NCI-H2227 (cell line): ENCODE data around the gene PSPH.
A peak's percentile ranks its signal among the peaks of the same experiment; 100 is the strongest.
"Not testable (repeated sequence)": the region's sequence is repeated elsewhere in the genome, so short reads cannot be mapped to it uniquely, and the experiment has no call there.

Experiments
- DNase-seq: peaks from one replicate; lab custom pipeline; 2025; ENCODE audit not compliant: unreplicated experiment; lab: John Stamatoyannopoulos, UW

The PSPH gene

GRCh38 chr7:56051339-56052191 is at the start of gene PSPH, which contains the start of gene CCT6A:
PSPH (minus strand) TSS chr7:56051444; CDS start chr7:56021212, 30,232 bp downstream.
CCT6A (plus strand) TSS chr7:56051765; CDS start chr7:56051849, 84 bp downstream.
- DNase-seq = peak; percentile 98

- DNase-seq = no peak
Measured at GRCh38 chr7:56099653-56100052, 48.4 kb upstream of the PSPH start.

DNA sequence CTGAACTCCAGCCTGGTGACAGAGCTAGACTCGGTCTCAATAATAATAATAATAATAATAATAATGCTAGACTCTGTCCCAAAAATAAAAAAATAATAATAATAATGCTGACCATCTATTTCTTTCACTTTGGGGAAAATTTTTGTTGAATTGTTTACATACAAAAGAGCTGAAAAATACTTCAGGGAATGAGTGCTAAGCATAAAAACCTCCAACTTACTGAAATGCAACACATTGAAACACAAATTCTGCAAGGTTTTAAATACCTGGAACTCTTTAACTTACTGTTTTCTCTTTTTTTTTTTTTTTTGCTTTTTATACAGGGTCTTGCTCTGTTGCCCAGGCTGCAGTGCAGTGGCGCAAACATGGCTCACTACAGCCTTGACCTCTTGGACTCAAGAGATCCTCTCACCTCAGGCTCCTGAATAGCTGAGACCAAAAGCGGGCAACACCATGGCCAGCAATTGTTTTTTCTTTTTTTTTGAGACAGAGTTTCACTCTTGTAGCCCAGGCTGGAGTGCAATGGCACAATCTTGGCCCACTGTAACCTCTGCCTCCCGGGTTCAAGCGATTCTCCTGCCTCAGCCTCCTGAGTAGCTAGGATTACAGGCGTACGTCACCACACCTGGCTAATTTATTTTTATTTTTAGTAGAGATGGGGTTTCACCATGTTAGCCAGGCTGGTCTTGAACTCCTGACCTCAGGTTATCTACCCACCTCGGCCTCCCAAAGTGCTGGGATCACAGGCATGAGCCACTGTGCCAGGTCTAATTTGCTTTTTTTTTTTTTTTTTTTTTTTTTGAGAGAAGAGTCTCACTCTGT is 47.2 kb upstream of the PSPH start:
- not testable (repeated sequence) for DNase-seq

GRCh38 chr7:56097700-56098099 is 46.5 kb upstream of the PSPH start:
- DNase-seq = no peak

- DNase-seq = no peak
Measured at GRCh38 chr7:56092789-56093531, 41.7 kb upstream of the PSPH start, which contains the start of gene PHKG1. PHKG1 (minus strand) TSS chr7:56092952; CDS start chr7:56088941, 4,011 bp downstream.

GRCh38 chr7:56092388-56092787 is 41.1 kb upstream of the PSPH start:
- not testable (repeated sequence) for DNase-seq

GRCh38 chr7:56091591-56091990 is 40.3 kb upstream of the PSPH start:
- no peak for DNase-seq

GRCh38 chr7:56087445-56087844 is 36.2 kb upstream of the PSPH start:
- no peak for DNase-seq

- no peak for DNase-seq
Measured at GRCh38 chr7:56086761-56087160, 35.5 kb upstream of the PSPH start.

- no peak for DNase-seq
Measured at GRCh38 chr7:56083150-56083785, 32.0 kb upstream of the PSPH start.

DNA sequence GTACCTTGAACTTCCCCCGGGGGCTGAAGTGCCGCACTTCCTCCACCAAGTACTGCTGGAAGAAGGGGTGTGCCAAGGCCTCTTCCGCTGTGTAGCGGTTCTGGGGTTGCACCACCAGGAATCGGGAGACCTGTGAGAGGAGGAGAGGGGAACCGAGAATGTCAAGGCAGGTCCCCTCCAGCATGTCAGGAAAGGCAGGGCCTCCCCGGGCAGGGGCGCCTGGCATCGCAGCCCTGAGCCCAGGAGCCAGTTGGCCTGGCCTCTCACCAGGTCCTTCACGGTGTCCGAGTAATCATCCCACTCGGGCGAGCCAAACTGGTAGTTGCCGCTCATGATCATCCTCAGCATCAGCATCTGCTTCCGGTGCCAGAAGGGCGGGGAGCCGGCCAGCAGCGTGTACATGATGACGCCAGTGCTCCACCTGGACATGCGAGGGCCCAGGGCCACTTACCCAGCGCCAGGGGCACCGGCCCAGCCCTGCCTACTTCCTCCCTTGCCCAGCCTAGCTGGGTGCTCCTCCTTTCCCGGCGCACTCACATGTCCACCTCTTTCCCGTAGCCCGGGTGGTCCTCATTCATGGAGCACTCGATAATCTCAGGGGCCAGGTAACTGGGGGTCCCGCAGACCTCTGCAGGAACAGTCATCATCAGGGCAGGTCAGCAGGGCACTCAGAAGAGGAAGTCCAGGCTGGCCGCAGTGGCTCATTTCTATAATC is 30.5 kb upstream of the PSPH start:
- no peak for DNase-seq

DNA sequence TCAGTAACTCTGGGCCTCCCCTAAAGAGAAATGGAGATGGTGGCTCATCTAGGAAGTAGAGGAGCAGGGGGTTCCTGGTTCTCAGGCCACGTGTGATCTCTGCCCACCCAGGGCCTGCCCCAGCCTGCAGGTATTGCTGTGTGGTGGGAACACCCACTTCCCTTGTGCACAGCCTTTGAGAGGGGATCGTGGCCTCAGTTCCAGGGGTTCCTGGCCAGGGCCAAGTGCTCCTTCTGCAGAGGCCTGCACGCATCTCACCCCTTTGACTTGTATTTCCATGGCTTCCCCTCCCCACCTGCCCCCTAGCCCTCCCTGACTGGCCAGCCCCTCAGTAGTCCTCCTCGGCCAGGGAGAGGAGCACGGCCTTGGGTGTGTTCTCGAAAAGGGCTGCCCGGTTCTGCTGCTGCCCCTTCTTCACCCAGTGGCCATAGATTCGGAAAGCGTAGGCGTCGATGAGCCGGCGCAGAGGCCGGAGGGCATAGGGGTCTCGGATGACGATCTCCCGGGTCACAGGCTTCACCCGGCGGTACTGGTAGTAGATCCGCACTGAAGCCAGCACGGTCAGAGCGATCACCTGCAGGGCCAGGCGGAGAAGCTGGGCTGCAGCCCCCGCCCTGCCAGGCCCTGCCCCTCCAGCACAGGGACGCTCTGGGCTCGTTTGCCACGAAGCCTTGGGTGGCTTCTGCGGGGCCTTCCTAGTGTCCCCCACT is 29.6 kb upstream of the PSPH start:
- not testable (repeated sequence) for DNase-seq

DNA sequence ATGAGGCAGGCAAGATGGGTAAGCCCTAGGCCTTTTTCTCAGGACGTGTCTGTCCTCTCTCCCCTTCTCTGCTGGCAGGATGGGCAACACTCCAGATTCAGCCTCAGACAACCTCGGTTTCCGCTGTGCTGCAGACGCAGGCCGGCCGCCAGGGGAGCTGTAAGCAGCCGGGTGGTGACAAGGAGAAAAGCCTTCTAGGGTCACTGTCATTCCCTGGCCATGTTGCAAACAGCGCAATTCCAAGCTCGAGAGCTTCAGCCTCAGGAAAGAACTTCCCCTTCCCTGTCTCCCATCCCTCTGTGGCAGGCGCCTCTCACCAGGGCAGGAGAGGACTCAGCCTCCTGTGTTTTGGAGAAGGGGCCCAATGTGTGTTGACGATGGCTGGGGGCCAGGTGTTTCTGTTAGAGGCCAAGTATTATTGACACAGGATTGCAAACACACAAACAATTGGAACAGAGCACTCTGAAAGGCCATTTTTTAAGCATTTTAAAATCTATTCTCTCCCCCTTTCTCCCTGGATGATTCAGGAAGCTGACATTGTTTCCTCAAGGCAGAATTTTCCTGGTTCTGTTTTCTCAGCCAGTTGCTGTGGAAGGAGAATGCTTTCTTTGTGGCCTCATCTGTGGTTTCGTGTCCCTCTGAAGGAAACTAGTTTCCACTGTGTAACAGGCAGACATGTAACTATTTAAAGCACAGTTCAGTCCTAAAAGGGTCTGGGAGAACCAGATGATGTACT is 28.4 kb upstream of the PSPH start:
- no peak for DNase-seq

DNA sequence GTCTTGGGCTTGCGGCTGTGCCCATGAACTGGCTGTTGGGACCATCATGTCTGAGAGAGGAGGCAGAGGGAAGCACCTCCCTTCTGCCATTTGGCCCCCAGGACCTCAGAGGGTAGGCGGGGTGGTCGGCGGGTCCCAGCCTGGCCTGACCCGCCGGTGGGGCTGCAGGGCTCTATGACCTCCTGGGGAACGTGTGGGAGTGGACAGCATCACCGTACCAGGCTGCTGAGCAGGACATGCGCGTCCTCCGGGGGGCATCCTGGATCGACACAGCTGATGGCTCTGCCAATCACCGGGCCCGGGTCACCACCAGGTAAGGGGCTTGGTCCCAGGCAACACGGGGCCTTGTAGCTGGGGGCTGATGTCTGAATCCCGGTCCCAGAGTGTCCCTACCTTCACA is 27.0 kb upstream of the PSPH start:
- DNase-seq = no peak

GRCh38 chr7:56077681-56078080 is 26.4 kb upstream of the PSPH start:
- DNase-seq = no peak

- peak; percentile 78 for DNase-seq
Measured at GRCh38 chr7:56074371-56074791, 23.1 kb upstream of the PSPH start.

DNA sequence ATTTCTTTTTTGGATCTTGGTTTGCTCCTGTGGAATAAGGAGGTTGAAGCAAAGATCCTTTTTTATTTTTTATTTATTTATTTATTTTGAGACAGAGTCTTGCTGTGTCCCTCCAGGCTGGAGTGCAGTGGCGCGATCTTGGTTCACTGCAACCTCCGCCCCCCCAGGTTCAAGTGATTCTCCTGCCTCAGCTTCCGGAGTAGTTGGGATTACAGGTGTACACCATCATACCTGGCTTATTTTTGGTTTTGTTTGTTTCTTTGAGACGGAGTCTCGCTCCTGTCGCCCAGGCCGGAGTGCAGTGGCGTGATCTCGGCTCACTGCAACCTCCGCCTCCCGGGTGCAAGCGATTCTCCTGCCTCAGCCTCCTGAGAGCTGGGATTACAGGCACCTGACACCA is 15.1 kb upstream of the PSPH start:
- DNase-seq = not testable (repeated sequence)

DNA sequence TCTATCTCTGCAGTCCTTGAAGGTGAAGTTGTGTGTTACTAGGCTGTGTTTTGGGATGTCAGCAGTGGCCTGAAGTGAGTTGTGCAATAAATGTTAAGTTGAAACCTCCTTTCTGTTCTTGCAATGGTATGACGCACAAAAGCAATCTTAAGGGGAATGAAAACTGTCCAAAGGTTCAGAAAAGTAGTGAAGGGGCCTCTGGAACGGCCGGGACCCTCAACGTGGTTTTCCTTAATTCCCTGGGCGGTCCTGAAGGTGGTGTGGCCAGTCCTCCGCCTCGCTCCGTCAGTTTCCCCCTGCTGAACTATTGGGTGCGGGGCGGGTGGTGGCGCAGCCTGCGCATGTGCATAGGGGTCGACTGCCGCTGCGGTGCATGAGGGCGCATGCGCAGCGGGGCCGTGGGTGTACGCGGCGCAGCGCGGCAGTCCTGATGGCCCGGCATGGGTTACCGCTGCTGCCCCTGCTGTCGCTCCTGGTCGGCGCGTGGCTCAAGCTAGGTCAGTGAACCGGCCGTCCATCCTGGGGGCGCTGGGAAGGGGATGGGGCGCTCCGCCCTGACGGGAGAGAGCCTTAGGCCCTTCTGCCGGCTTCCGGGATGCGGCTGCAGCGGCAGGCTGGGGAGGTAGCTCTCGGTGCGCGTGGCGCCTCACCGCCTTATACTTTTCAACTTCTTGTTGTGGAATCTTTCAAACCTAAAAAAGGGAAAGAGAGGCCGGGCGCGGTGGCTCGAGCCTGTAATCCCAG is 12.8 kb upstream of the PSPH start, which contains the start of gene SUMF2:
SUMF2 (plus strand) TSS at position 405 of the 744 bp plus-strand sequence; CDS start at position 431, 26 bp downstream.
- DNase-seq = peak; percentile 87
